Caco-2 (cell line): ENCODE measurements around the gene XPC. TPM values are rescaled to one million over a fixed set of nuclear protein-coding genes. Genes with fewer than 3 reads are reported as not detected.

ENCODE experiments used
- BruUV-seq: library from RNA; stranded (reverse); fragments of 400-500 nt; replicated peaks from 2 replicates; lab custom pipeline; 2021; lab: Mats Ljungman, UMichigan
- CTCF ChIA-PET: fragments of 300-600 bp; sonication (Branson Sonifier 250); formaldehyde crosslinking; loops from one replicate; lab custom pipeline; 2022; ENCODE audit warnings: antibody characterized with exemption; lab: Charles Lee
- POLR2A ChIA-PET: fragments of 300-600 bp; sonication (Branson Sonifier 250); formaldehyde crosslinking; loops from one replicate; lab custom pipeline; 2022; ENCODE audit warnings: antibody characterized with exemption; lab: Charles Lee
- DNase-seq, 2 experiments: peaks; one replicate each; pipeline versions ENCODE4 v3.0.0 to v3.0.0-alpha.2; 2020 to 2022
- H3K27me3 ChIP-seq: replicated peaks from 2 replicates; pipeline ENCODE4 v1.6.0; 2011; ENCODE audit warnings: low read length; ENCODE audit not compliant: control insufficient read depth, insufficient read depth
- H3K36me3 ChIP-seq: 2 replicates; pipeline ENCODE4 v1.5.1; 2011; ENCODE audit warnings: low read length; ENCODE audit not compliant: control insufficient read depth, insufficient read depth
- H3K4me1 ChIP-seq: fragments of 250-450 bp; sonication (Bioruptor Pico); 2 replicates; pipeline ENCODE4 v1.5.1; 2020; ENCODE audit warnings: mild to moderate bottlenecking
- H3K4me3 ChIP-seq: 2 replicates; pipeline ENCODE4 v1.5.1; 2011; ENCODE audit warnings: low read depth, mild to moderate bottlenecking, control low read depth, low read length
- H3K9me3 ChIP-seq: fragments of 250-450 bp; sonication (Bioruptor Pico); 2 replicates; pipeline ENCODE4 v1.5.1; 2020; ENCODE audit warnings: mild to moderate bottlenecking, moderate library complexity
- H3K27ac Mint-ChIP-seq: one replicate; pipeline ENCODE4 v1.8.0; 2022; ENCODE audit warnings: mixed read lengths; ENCODE audit not compliant: unreplicated experiment
- H3K27me3 Mint-ChIP-seq: one replicate; pipeline ENCODE4 v1.8.0; 2022; ENCODE audit warnings: mixed read lengths; ENCODE audit not compliant: insufficient read depth, unreplicated experiment
- H3K36me3 Mint-ChIP-seq: one replicate; pipeline ENCODE4 v1.8.0; 2022; ENCODE audit warnings: mild to moderate bottlenecking, mixed read lengths; ENCODE audit not compliant: insufficient read depth, unreplicated experiment
- H3K4me1 Mint-ChIP-seq: one replicate; pipeline ENCODE4 v1.8.0; 2022; ENCODE audit warnings: low read depth, mixed read lengths; ENCODE audit not compliant: unreplicated experiment
- H3K4me3 Mint-ChIP-seq: one replicate; pipeline ENCODE4 v1.8.0; 2022; ENCODE audit warnings: mild to moderate bottlenecking, moderate library complexity, mixed read lengths; ENCODE audit not compliant: unreplicated experiment
- H3K9me3 Mint-ChIP-seq: one replicate; pipeline ENCODE4 v1.8.0; 2022; ENCODE audit warnings: mixed read lengths; ENCODE audit not compliant: unreplicated experiment
- CTCF ChIP-seq, 2 experiments: fragments of 200-600 bp in 1 of 2; IDR thresholded peaks; 1 replicate in 1 of 2; 2 replicates in 1 of 2; pipeline versions ENCODE4 v1.5.1 to v1.8.0; 2011 to 2022; ENCODE audit warnings: antibody characterized with exemption in 1 of 2, control low read depth in 1 of 2, inconsistent platforms in 1 of 2, low read depth in 1 of 2, low read length in 1 of 2, mild to moderate bottlenecking in 1 of 2, moderate library complexity in 1 of 2; ENCODE audit not compliant: insufficient read depth in 1 of 2, severe bottlenecking in 1 of 2, unreplicated experiment in 1 of 2
- intact Hi-C: fragments of 100-400 bp; cut with micrococcal nuclease; formaldehyde crosslinking; loops from one replicate; pipeline ENCODE4 v1.10.0; 2022; ENCODE audit not compliant: unreplicated experiment
- total RNA-seq: library from RNA; stranded (reverse); gene quantifications from 2 replicates; pipeline ENCODE4 v1.2.3, GENCODE V29; 2022

The XPC gene
- total RNA-seq, 1 experiment from 2014 or later, result 31.0 TPM

- intact Hi-C loops, result no loop called here
- no peak for DNase-seq
- H3K4me3 Mint-ChIP-seq, result no peak overlapping the region
- no TSS peak for BruUV-seq
- Histone ChIP-seq H3K27me3 (no peaks in the 10 kb centered on the region), H3K9me3 (no peaks in the 10 kb centered on the region), H3K4me1 (peaks cover 12% of the 10 kb centered on the region), H3K4me3 (no peak overlapping the region), H3K36me3 (peaks cover 4% of the 10 kb centered on the region)
- CTCF ChIA-PET, result no interaction called here
- POLR2A ChIA-PET, result no interaction called here
- H3K27ac Mint-ChIP-seq, result no peak overlapping the region
- no peaks in the 10 kb centered on the region for H3K27me3 Mint-ChIP-seq
- TF ChIP-seq CTCF (IDR thresholded peaks at IDR 0.05; ENCODE audit: insufficient read depth in 1 of 2, low read depth in 1 of 2, low read length in 1 of 2, severe bottlenecking in 1 of 2, unreplicated experiment in 1 of 2), result no peak
- H3K9me3 Mint-ChIP-seq, result no peaks in the 10 kb centered on the region
- H3K4me1 Mint-ChIP-seq, result peaks cover 31% of the 10 kb centered on the region
- peaks cover 40% of the 10 kb centered on the region for H3K36me3 Mint-ChIP-seq
Observed at GRCh38 chr3:14174483-14174882, 3.9 kb downstream of the XPC start.

GRCh38 chr3:14172496-14172895, 5.9 kb downstream of the XPC start:
- H3K4me1 ChIP-seq, result peaks cover 9% of the 10 kb centered on the region
- no peak for TF ChIP-seq CTCF (IDR thresholded peaks at IDR 0.05; ENCODE audit: insufficient read depth in 1 of 2, low read depth in 1 of 2, low read length in 1 of 2, severe bottlenecking in 1 of 2, unreplicated experiment in 1 of 2)
- POLR2A ChIA-PET, result no interaction called here
- no peak for DNase-seq
- peaks cover 7% of the 10 kb centered on the region for H3K36me3 ChIP-seq
- Mint-ChIP-seq H3K36me3 (peaks cover 41% of the 10 kb centered on the region), H3K27me3 (no peaks in the 10 kb centered on the region), H3K9me3 (no peaks in the 10 kb centered on the region), H3K4me3 (no peak overlapping the region), H3K27ac (no peak overlapping the region), H3K4me1 (peaks cover 28% of the 10 kb centered on the region)
- CTCF ChIA-PET, result no interaction called here
- no TSS peak for BruUV-seq
- H3K27me3 ChIP-seq, result no peaks in the 10 kb centered on the region
- intact Hi-C loops, result no loop called here
- H3K9me3 ChIP-seq, result no peaks in the 10 kb centered on the region
- no peak overlapping the region for H3K4me3 ChIP-seq

GRCh38 chr3:14170531-14171159, 7.8 kb downstream of the XPC start:
- Histone ChIP-seq H3K9me3 (no peaks in the 10 kb centered on the region), H3K4me3 (no peak overlapping the region), H3K27me3 (no peaks in the 10 kb centered on the region), H3K4me1 (peaks cover 4% of the 10 kb centered on the region; the same call in 1 of the 2 replicates), H3K36me3 (peaks cover 7% of the 10 kb centered on the region)
- no TSS peak for BruUV-seq
- Mint-ChIP-seq H3K27ac (peak overlapping the region; percentile 19), H3K9me3 (no peaks in the 10 kb centered on the region), H3K36me3 (peaks cover 58% of the 10 kb centered on the region), H3K27me3 (no peaks in the 10 kb centered on the region), H3K4me1 (peaks cover 16% of the 10 kb centered on the region), H3K4me3 (no peak overlapping the region)
- intact Hi-C loops, result no loop called here
- POLR2A ChIA-PET, result no interaction called here
- CTCF ChIA-PET, result interaction anchor here (1.0 kb wide), 1 partner anchor 33 kb away, joined by 3 read pairs; no protein-coding TSS in a partner anchor
- no peak for DNase-seq
- TF ChIP-seq CTCF (IDR thresholded peaks at IDR 0.05; ENCODE audit: insufficient read depth in 1 of 2, low read depth in 1 of 2, low read length in 1 of 2, severe bottlenecking in 1 of 2, unreplicated experiment in 1 of 2), result no peak
